Measurements from ENCODE around the gene FMO3.

The FMO3 gene

DNA sequence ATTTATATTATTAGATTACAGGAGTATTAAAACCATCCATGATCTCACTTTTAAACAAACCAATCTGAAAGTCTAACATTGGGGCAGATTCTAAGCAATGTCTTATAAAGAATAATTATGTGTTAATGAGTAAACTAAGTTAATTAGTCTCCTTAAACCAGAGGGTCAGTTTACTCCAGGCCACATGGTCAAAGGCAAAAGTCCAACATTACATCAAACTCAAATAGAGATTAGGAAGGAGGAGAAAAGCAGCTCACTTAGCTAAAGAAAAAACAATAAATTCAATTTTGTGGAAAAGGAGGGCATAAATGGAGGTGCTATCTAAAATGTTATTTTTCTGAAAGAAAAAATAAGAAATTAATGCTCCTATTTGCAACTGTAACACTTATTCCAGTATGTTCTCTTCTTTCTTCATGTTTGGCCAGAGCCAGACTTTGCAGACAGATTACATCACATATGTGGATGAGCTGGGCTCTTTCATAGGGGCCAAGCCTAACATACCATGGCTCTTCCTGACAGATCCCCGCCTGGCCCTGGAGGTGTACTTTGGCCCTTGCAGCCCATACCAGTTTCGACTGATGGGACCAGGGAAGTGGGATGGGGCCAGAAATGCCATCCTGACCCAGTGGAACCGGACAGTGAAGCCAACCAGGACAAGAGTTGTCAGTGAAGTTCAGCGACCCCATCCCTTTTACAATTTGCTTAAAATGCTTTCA lies 70.1 kb downstream of the FMO3 start:
- no peak for DNase-seq

- no peak for DNase-seq
Observed at GRCh38 chr1:171161431-171161830, 70.7 kb downstream of the FMO3 start.

- DNase-seq: no peak
Observed at GRCh38 chr1:171166361-171166760, 75.7 kb downstream of the FMO3 start.

Measured in activated CD4-positive, alpha-beta T cell treated with anti-CD3 and anti-CD28 coated beads for 4 hours (primary cell).